A549 (cell line): Measurements from ENCODE around the gene MGLL. TPM values are rescaled to one million over a fixed set of nuclear protein-coding genes. Genes with fewer than 3 reads are reported as not detected.

Source experiments
- ATAC-seq, 2 experiments: fragments of 200-7000 bp in 1 of 2; fragments of >200 bp in 1 of 2; cut with Nextera tagmentation in 1 of 2; cut with Tn5 transposase in 1 of 2; 3 replicates each; pipeline versions ENCODE4 v1.8.0 to v1.9.1; 2018 to 2020; ENCODE audit warnings: mild to moderate bottlenecking in 1 of 2, moderate library complexity in 1 of 2
- CTCF ChIA-PET: fragments of 300-600 bp; sonication (Branson Sonifier 250); formaldehyde crosslinking; extraction: SDS; loops from one replicate; lab custom pipeline; 2021; ENCODE audit warnings: antibody characterized with exemption, inconsistent platforms; lab: Yijun Ruan, JAX
- POLR2A ChIA-PET: fragments of 350-600 bp; formaldehyde crosslinking; extraction: SDS; loops from one replicate; lab custom pipeline; 2021; ENCODE audit warnings: antibody characterized with exemption, inconsistent platforms; lab: Yijun Ruan, JAX
- DNase-seq, 2 experiments: peaks; one replicate each; pipeline versions ENCODE4 v3.0.0 to v3.0.0-alpha.2; 2011 to 2016; ENCODE audit warnings: low read depth in 1 of 2, low spot score in 1 of 2
- FAIRE-seq: peaks from 2 replicates; lab custom pipeline; 2011; peaks lifted over from hg19 to GRCh38; lab: Jason Lieb, UNC
- H3K27ac ChIP-seq, 2 experiments: fragments of >200 bp; sonication (Bioruptor Twin); formaldehyde crosslinking; 3 replicates each; pipeline ENCODE4 v1.5.1; 2016 to 2017
- H3K4me1 ChIP-seq: fragments of >200 bp; sonication (Bioruptor Twin); formaldehyde crosslinking; 3 replicates; pipeline ENCODE4 v1.6.1; 2016
- H3K4me2 ChIP-seq: fragments of >200 bp; sonication (Bioruptor Twin); formaldehyde crosslinking; 3 replicates; pipeline ENCODE4 v1.6.1; 2016
- H3K4me3 ChIP-seq: fragments of >200 bp; sonication (Bioruptor Twin); formaldehyde crosslinking; 3 replicates; pipeline ENCODE4 v1.5.1; 2016
- H3K9me3 ChIP-seq: fragments of >200 bp; sonication (Bioruptor Twin); formaldehyde crosslinking; 3 replicates; pipeline ENCODE4 v1.6.1; 2016
- ATOH8 ChIP-seq: fragments of 250-450 bp; sonication (Bioruptor Pico); IDR thresholded peaks from 2 replicates; pipeline ENCODE4 v1.5.0; 2020; ENCODE audit warnings: low read depth, mild to moderate bottlenecking, moderate library complexity
- BCL3 ChIP-seq: fragments of >200 bp; sonication (Bioruptor Twin); formaldehyde crosslinking; IDR thresholded peaks from 3 replicates; pipeline ENCODE4 v1.6.1; 2016
- CEBPB ChIP-seq, 2 experiments: fragments of >200 bp in 1 of 2; sonication (Bioruptor Twin) in 1 of 2; formaldehyde crosslinking in 1 of 2; IDR thresholded peaks; 2 replicates each; pipeline ENCODE4 v1.6.1; 2012 to 2016
- EHF ChIP-seq: fragments of 250-450 bp; sonication (Bioruptor Pico); IDR thresholded peaks from 2 replicates; pipeline ENCODE4 v1.5.0; 2020; ENCODE audit warnings: mild to moderate bottlenecking
- EP300 ChIP-seq, 2 experiments: fragments of >200 bp; sonication (Bioruptor Twin); formaldehyde crosslinking; IDR thresholded peaks; 2 replicates in 1 of 2; 3 replicates in 1 of 2; pipeline ENCODE4 v1.6.1; 2016 to 2017
- ESRRA ChIP-seq: fragments of 150-350 bp; IDR thresholded peaks from 2 replicates; pipeline ENCODE4 v1.6.1; 2014; ENCODE audit warnings: mild to moderate bottlenecking, low read length, borderline replicate concordance
- FOSB ChIP-seq: fragments of 250-450 bp; sonication (Bioruptor Pico); IDR thresholded peaks from 2 replicates; pipeline ENCODE4 v1.5.0; 2020; ENCODE audit warnings: mild to moderate bottlenecking, moderate library complexity
- FOXS1 ChIP-seq: fragments of 250-450 bp; sonication (Bioruptor Pico); IDR thresholded peaks from 2 replicates; pipeline ENCODE4 v1.5.0; 2020; ENCODE audit warnings: mild to moderate bottlenecking, moderate library complexity
- GATA3 ChIP-seq: IDR thresholded peaks from 2 replicates; pipeline ENCODE4 v1.6.1; 2012; ENCODE audit warnings: borderline replicate concordance
- HDAC2 ChIP-seq: fragments of 200-600 bp; sonication (generic); IDR thresholded peaks from 2 replicates; pipeline ENCODE4 v1.6.1; 2016
- HES2 ChIP-seq: fragments of >200 bp; sonication (Bioruptor Twin); formaldehyde crosslinking; IDR thresholded peaks from 2 replicates; pipeline ENCODE4 v1.6.1; 2016
- HOXB13 ChIP-seq: fragments of 250-450 bp; sonication (Bioruptor Pico); IDR thresholded peaks from 2 replicates; pipeline ENCODE4 v1.5.0; 2020; ENCODE audit warnings: low read depth, mild to moderate bottlenecking, moderate library complexity
- HOXB5 ChIP-seq: fragments of 250-450 bp; sonication (Bioruptor Pico); IDR thresholded peaks from 2 replicates; pipeline ENCODE4 v1.5.0; 2020; ENCODE audit warnings: mild to moderate bottlenecking, moderate library complexity
- JUNB ChIP-seq: fragments of >200 bp; sonication (Bioruptor Twin); formaldehyde crosslinking; IDR thresholded peaks from 2 replicates; pipeline ENCODE4 v1.6.1; 2016
- KDM1A ChIP-seq: fragments of 200-600 bp; sonication (generic); IDR thresholded peaks from 2 replicates; pipeline ENCODE4 v1.6.1; 2016; ENCODE audit warnings: low read depth, mild to moderate bottlenecking
- KDM5A ChIP-seq: fragments of 200-600 bp; sonication (generic); IDR thresholded peaks from 2 replicates; pipeline ENCODE4 v1.6.1; 2016; ENCODE audit warnings: antibody characterized with exemption, mild to moderate bottlenecking
- MAFK ChIP-seq: fragments of 450-650 bp; IDR thresholded peaks from 2 replicates; pipeline ENCODE4 v1.6.1; 2014; ENCODE audit not compliant: partially characterized antibody
- MAZ ChIP-seq: fragments of 150-350 bp; IDR thresholded peaks from 2 replicates; pipeline ENCODE4 v1.6.1; 2014; ENCODE audit warnings: antibody characterized with exemption, low read depth, low read length, borderline replicate concordance
- PBX3 ChIP-seq: IDR thresholded peaks from 2 replicates; pipeline ENCODE4 v1.6.1; 2012
- POLR2AphosphoS2 ChIP-seq: conservative IDR thresholded peaks from 2 replicates; pipeline ENCODE4 v1.6.1; 2012; ENCODE audit warnings: low read length, improper control_type of control experiment, inconsistent platforms
- REST ChIP-seq: fragments of 200-600 bp; sonication (generic); IDR thresholded peaks from 2 replicates; pipeline ENCODE4 v1.6.1; 2016; ENCODE audit warnings: antibody characterized with exemption, mild to moderate bottlenecking, moderate library complexity
- RFX5 ChIP-seq: fragments of 450-650 bp; IDR thresholded peaks from 2 replicates; pipeline ENCODE4 v1.7.1; 2014; ENCODE audit warnings: antibody characterized with exemption, mild to moderate bottlenecking, moderate library complexity
- SREBF2 ChIP-seq: fragments of 450-650 bp; IDR thresholded peaks from 2 replicates; pipeline ENCODE4 v1.6.1; 2014; ENCODE audit warnings: mild to moderate bottlenecking, moderate library complexity
- WGBS: methylation state at CpG from one replicate; pipeline ENCODE4 v1.1.6; 2017; ENCODE audit errors: missing lambda C conversion rate; 5-methylcytosine and 5-hydroxymethylcytosine counted together
- polyA plus RNA-seq, 4 experiments: library from polyadenylated mRNA; depleted of rRNA in 3 of 4; stranded (reverse); fragments of >200 nt; fragmentation: RNase III in 1 of 4; extraction: RNeasy Plus Mini Kit Qiagen cat#74134 plus additional on column Dnase treatment in 1 of 4; gene quantifications; 2 replicates in 3 of 4; 3 replicates in 1 of 4; pipeline ENCODE4 v1.2.3, GENCODE V29; 2011 to 2017

Gene MGLL
- polyA plus RNA-seq, 2 of the 4 experiments (the other 2 are of a cell fraction), result 38.5 to 41.5 TPM

GRCh38 chr3:127865941-127866340 lies 43.6 kb upstream of the MGLL start:
- 0 out of 3 replicates have a peak overlapping the region, but pooled peaks have one; percentile 18 for H3K4me2 ChIP-seq
- ChIA-PET CTCF (interaction anchor here (0.6 to 1.2 kb wide), 5 partner anchors 10 to 284 kb away, joined by 3 to 4 read pairs (median 3); no protein-coding TSS in a partner anchor), POLR2A (no interaction called here)
- no peak overlapping the region for H3K4me3 ChIP-seq
- H3K4me1 ChIP-seq, result peaks cover 7% of the 10 kb centered on the region; the same call in 1 of the 3 replicates
- 38% methylated on average over 4 of the region's 4 CpGs for WGBS
- H3K27ac ChIP-seq, result no peak overlapping the region
- TF ChIP-seq GATA3, result no peak
- peak in 1 of 2 experiments; percentile 26 for DNase-seq
- no peaks in the 10 kb centered on the region for H3K9me3 ChIP-seq
- ATAC-seq, result peak; percentile 66 to 75; a peak in 5 of 6 replicates
- no peak for FAIRE-seq

- FAIRE-seq (no peak), ATAC-seq (no peak)
Observed at GRCh38 chr3:127860211-127860696, 37.9 kb upstream of the MGLL start.

GRCh38 chr3:127859730-127860129 lies 37.4 kb upstream of the MGLL start:
- no peak for ATAC-seq
- no peak for FAIRE-seq
- Histone ChIP-seq H3K27ac (no peak overlapping the region), H3K4me3 (no peak overlapping the region), H3K4me2 (no peak overlapping the region), H3K9me3 (no peaks in the 10 kb centered on the region), H3K4me1 (no peaks in the 10 kb centered on the region)
- no peak for DNase-seq
- CTCF ChIA-PET, result no interaction called here
- POLR2A ChIA-PET, result no interaction called here
- 77% methylated on average over 6 of the region's 6 CpGs for WGBS
- TF ChIP-seq PBX3 (no peak), HES2 (no peak), JUNB (no peak), HDAC2 (no peak), RFX5 (no peak), ESRRA (no peak), EHF (CRISPR knock-in tag) (no peak), ATOH8 (CRISPR knock-in tag) (no peak), REST (no peak)

More at GRCh38 chr3:127860211-127860696, 37.9 kb upstream of the MGLL start:
- Histone ChIP-seq H3K4me3 (no peak overlapping the region), H3K4me2 (no peak overlapping the region), H3K4me1 (no peaks in the 10 kb centered on the region), H3K27ac (no peak overlapping the region), H3K9me3 (no peaks in the 10 kb centered on the region)
- WGBS, result 50% methylated on average over 7 of the region's 7 CpGs
- DNase-seq, result no peak
- TF ChIP-seq BCL3, result no peak
- TF ChIP-seq MAFK, result no peak
- no peak for TF ChIP-seq EP300 (IDR thresholded peaks at IDR 0.05)
- TF ChIP-seq HOXB5 (CRISPR knock-in tag), result no peak
- TF ChIP-seq KDM5A, result no peak
- TF ChIP-seq REST, result no peak
- TF ChIP-seq HOXB13 (CRISPR knock-in tag), result no peak
- TF ChIP-seq FOXS1, result no peak
- TF ChIP-seq EHF (CRISPR knock-in tag), result no peak
- TF ChIP-seq FOSB (CRISPR knock-in tag), result no peak
- TF ChIP-seq CEBPB (IDR thresholded peaks at IDR 0.05), result no peak
- TF ChIP-seq MAZ, result no peak
- no peak for TF ChIP-seq POLR2AphosphoS2
- no peak for TF ChIP-seq KDM1A
- TF ChIP-seq SREBF2, result no peak
- ChIA-PET POLR2A (no interaction called here), CTCF (no interaction called here)
